ENCODE measurements around the gene MAFF.

Gene MAFF

DNA sequence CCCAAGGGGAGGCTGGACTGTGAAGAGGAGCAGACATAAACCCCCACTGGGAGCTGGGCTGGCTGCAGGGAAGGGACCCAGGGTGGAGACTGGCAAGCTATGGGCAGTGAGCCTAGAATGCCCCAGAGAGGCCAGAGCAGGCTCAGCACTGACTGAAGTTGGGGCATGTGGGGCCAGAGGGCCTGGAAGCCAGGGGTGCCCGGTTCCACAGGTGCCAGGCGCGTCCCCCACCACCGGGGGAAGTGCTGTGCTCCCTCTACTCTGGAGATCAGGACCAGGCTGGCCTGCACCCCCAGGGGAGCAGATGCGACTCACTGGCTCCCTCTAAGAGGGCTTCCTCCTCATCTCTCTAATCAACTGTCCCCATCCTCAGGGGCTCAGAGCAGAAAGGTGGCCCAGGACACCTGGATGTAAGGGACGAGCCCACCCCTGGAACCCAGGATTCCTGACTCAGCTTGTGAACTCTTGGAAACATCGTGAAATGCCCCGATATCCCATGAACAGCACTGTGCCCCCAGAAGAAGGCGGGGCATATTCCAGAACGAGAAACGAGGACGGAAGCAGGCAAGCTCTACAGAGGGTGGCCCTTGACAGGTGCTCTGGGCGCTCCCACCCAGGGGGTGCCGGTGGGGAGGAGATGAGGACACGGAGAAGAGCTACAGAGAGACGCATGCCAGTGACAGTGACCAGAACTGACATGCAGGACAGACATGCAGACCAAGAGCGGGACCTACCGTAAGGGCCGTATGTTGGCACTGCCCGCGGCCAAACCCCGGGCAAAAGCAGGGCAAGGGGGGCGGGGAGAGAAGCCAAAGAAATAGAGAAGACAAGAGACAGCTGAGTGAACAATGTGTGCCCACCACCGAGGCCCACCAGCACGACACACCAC lies 20.4 kb downstream of the MAFF start:
- ChIA-PET CTCF (interaction anchor here (0.9 to 1.9 kb wide), 3 partner anchors 7 to 10 kb away, joined by 3 to 7 read pairs (median 3); no protein-coding TSS in a partner anchor), POLR2A (no interaction called here)
- DNase-seq (ENCODE audit: extremely low spot score): no peak
- TF ChIP-seq, protein P1, sequence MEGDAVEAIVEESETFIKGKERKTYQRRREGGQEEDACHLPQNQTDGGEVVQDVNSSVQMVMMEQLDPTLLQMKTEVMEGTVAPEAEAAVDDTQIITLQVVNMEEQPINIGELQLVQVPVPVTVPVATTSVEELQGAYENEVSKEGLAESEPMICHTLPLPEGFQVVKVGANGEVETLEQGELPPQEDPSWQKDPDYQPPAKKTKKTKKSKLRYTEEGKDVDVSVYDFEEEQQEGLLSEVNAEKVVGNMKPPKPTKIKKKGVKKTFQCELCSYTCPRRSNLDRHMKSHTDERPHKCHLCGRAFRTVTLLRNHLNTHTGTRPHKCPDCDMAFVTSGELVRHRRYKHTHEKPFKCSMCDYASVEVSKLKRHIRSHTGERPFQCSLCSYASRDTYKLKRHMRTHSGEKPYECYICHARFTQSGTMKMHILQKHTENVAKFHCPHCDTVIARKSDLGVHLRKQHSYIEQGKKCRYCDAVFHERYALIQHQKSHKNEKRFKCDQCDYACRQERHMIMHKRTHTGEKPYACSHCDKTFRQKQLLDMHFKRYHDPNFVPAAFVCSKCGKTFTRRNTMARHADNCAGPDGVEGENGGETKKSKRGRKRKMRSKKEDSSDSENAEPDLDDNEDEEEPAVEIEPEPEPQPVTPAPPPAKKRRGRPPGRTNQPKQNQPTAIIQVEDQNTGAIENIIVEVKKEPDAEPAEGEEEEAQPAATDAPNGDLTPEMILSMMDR (IDR thresholded peaks at IDR 0.05; ENCODE audit: control extremely low read depth, extremely low read depth, low read depth, missing control alignments): no peak

DNA sequence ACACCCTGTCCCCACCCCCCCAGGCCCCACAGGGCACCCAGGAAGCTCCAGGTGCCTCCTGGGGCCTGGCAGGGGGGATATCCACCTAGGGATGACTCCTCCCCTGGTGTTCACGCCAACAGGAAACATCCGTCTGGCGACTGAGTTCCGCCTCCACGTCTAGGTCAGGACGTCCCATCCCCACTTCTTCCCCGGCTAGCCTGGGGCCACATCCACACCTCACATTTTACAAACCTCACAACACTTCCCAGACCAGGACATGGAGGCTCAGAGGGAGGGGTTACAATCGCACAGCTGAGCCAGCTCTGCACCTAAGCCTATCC lies 21.0 kb downstream of the MAFF start:
- ChIA-PET POLR2A (no interaction called here), CTCF (interaction anchor here (1.0 to 1.9 kb wide), 2 partner anchors 8 kb away, joined by 3 to 7 read pairs; no protein-coding TSS in a partner anchor)
- DNase-seq (ENCODE audit: extremely low spot score): no peak
- TF ChIP-seq, protein P1 (IDR thresholded peaks at IDR 0.05; ENCODE audit: control extremely low read depth, extremely low read depth, low read depth, missing control alignments): no peak

- CTCF ChIA-PET: interaction anchor here (1.0 to 1.9 kb wide), 4 partner anchors 7 to 13 kb away, joined by 3 to 7 read pairs (median 4); no protein-coding TSS in a partner anchor
- POLR2A ChIA-PET: no interaction called here
Measured at GRCh38 chr22:38223289-38223960, 21.6 kb downstream of the MAFF start.

DNA sequence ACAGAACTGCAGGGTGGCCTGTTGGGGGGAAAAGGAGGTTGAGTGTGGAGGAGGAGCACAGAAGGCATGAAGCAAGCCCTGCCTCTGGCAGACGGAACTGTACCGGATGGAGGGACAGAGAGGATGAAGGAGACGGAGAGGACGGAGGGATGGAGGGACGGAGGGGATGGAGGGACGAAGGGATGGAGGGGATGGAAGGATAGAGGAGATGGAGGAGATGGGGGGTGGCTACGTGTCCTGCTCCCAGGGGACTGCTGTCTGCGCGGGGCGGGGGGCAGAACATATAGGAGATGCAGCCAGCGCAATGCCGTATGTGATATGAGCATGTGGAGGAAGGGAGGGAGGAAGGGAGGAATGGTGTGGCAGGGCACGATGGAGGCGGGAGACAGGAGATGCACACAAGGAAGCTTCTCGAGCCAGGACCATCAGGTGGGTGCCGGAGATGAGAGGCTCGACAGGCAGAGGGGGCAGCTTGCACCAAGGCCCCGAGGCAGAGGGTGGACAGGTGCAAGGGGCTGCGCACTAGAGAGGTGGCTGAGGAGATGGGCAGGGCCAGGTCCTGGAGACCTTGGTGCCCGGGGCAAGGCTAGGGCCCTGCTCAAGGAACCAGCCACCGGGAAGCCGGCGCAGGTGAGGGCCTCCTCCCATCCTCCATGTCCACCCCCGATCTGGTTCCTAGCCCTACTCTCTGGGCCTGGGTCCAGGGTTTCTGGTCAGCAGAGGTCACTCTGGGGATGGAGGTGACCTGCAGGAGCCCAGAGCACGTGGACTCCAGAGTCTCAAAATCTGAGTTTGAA lies 25.3 kb downstream of the MAFF start:
- no peak for DNase-seq (ENCODE audit: extremely low spot score)
- ChIA-PET POLR2A (no interaction called here), CTCF (interaction anchor here (1.3 kb wide), 1 partner anchor 12 kb away, joined by 3 read pairs; no protein-coding TSS in a partner anchor)
- TF ChIP-seq, protein P1 (IDR thresholded peaks at IDR 0.05; ENCODE audit: control extremely low read depth, extremely low read depth, low read depth, missing control alignments): no peak

More at GRCh38 chr22:38223289-38223960, 21.6 kb downstream of the MAFF start:
- no peak for DNase-seq (ENCODE audit: extremely low spot score)
- TF ChIP-seq, protein P1 (IDR thresholded peaks at IDR 0.05; ENCODE audit: control extremely low read depth, extremely low read depth, low read depth, missing control alignments): no peak

DNA sequence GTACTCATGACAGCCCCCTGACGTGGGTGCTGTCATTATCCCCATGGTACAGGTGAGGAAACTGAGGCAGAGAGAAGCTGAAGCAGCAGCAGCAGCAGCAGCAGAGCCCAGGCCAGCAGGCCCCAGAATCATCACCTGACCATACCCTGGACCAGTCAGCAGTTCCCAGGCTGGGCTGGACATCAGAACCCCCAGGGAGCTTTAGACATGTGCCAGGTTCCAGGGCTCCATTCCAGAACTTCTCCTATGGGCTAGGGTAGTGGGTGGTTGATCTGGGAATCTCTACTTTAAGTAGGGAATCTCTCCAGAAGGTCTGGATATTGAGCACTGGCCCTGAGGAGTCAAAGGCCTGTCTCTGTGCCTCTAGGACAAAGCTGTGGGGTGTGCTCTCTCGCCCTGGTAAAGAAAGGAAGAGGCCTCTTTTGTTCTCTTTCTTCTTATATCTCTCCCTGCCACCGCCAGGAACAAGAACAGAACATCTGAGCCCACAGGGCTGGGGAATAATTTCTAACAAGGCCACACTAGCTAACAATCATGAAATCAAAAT lies 26.6 kb downstream of the MAFF start:
- TF ChIP-seq, protein P1 (IDR thresholded peaks at IDR 0.05; ENCODE audit: control extremely low read depth, extremely low read depth, low read depth, missing control alignments): no peak
- POLR2A ChIA-PET: no interaction called here
- DNase-seq (ENCODE audit: extremely low spot score): no peak
- CTCF ChIA-PET: interaction anchor here (1.3 to 3.4 kb wide), 5 partner anchors 11 to 176 kb away, joined by 3 to 20 read pairs (median 5); no protein-coding TSS in a partner anchor
